OCI-LY1 (cell line): Measurements from ENCODE around the gene RHBDF2.
"Not testable (repeated sequence)": the region's sequence is repeated elsewhere in the genome, so short reads cannot be mapped to it uniquely, and the experiment has no call there.

ENCODE experiments used
- H2AFZ ChIP-seq: fragments of 200-600 bp; sonication (generic), shearing (Covaris generic); 2 replicates; pipeline ENCODE4 v1.6.0; 2014; ENCODE audit warnings: antibody characterized with exemption, mild to moderate bottlenecking, low read length
- H3F3A ChIP-seq: fragments of 200-600 bp; sonication (generic), shearing (Covaris generic); 2 replicates; pipeline ENCODE4 v1.6.0; 2014; ENCODE audit warnings: mild to moderate bottlenecking, antibody characterized with exemption, low read length, moderate library complexity; ENCODE audit not compliant: insufficient read depth
- H3K27ac ChIP-seq: fragments of 200-600 bp; sonication (generic); 2 replicates; pipeline ENCODE4 v1.5.1; 2014; ENCODE audit warnings: low read length, mixed run types, mild to moderate bottlenecking, low read depth; ENCODE audit not compliant: poor library complexity, severe bottlenecking
- H3K27me3 ChIP-seq: fragments of 200-600 bp; sonication (generic); 2 replicates; pipeline ENCODE4 v1.6.0; 2014; ENCODE audit warnings: antibody characterized with exemption, mild to moderate bottlenecking, low read length, moderate library complexity; ENCODE audit not compliant: insufficient read depth
- H3K36me3 ChIP-seq: fragments of 200-600 bp; sonication (generic); 2 replicates; pipeline ENCODE4 v1.6.1; 2014; ENCODE audit warnings: mild to moderate bottlenecking, antibody characterized with exemption, low read length, moderate library complexity, mixed read lengths; ENCODE audit not compliant: insufficient read depth
- H3K4me1 ChIP-seq: fragments of 200-600 bp; sonication (generic); 2 replicates; pipeline ENCODE4 v1.5.1; 2014; ENCODE audit warnings: mild to moderate bottlenecking, low read length, moderate library complexity; ENCODE audit not compliant: insufficient read depth, severe bottlenecking
- H3K4me2 ChIP-seq: fragments of 200-600 bp; sonication (generic), shearing (Covaris generic); 2 replicates; pipeline ENCODE4 v1.6.1; 2014; ENCODE audit warnings: low read length
- H3K4me3 ChIP-seq: fragments of 200-600 bp; sonication (generic); 2 replicates; pipeline ENCODE4 v1.5.1; 2014; ENCODE audit warnings: low read length, low read depth, mild to moderate bottlenecking, mixed read lengths; ENCODE audit not compliant: poor library complexity, severe bottlenecking
- H3K79me2 ChIP-seq: fragments of 200-600 bp; shearing (Covaris generic); 2 replicates; pipeline ENCODE4 v1.6.1; 2016; ENCODE audit warnings: mixed run types, low read length, mixed read lengths; ENCODE audit not compliant: insufficient read depth
- H3K9ac ChIP-seq: fragments of 200-600 bp; sonication (generic), shearing (Covaris generic); 2 replicates; pipeline ENCODE4 v1.6.1; 2014; ENCODE audit warnings: mild to moderate bottlenecking, low read length, mixed read lengths
- H3K9me2 ChIP-seq: fragments of 200-600 bp; sonication (generic), shearing (Covaris generic); 2 replicates; pipeline ENCODE4 v1.6.1; 2014; ENCODE audit warnings: low read depth, mild to moderate bottlenecking, low read length, mixed read lengths
- H3K9me3 ChIP-seq: fragments of 200-600 bp; shearing (Covaris generic); 2 replicates; pipeline ENCODE4 v1.6.1; 2014; ENCODE audit warnings: low read length, mixed read lengths
- H4K20me1 ChIP-seq: fragments of 200-600 bp; sonication (generic), shearing (Covaris generic); 2 replicates; pipeline ENCODE4 v1.6.0; 2016; ENCODE audit warnings: mild to moderate bottlenecking, low read length; ENCODE audit not compliant: insufficient read depth
- CTCF ChIP-seq: fragments of 200-600 bp; sonication (generic), shearing (Covaris generic); IDR thresholded peaks from 2 replicates; pipeline ENCODE4 v1.5.1; 2017; ENCODE audit warnings: mild to moderate bottlenecking, antibody characterized with exemption, low read length, moderate library complexity, mixed read lengths
- EZH2 ChIP-seq: fragments of 200-600 bp; sonication (generic), shearing (Covaris generic); IDR thresholded peaks from 2 replicates; pipeline ENCODE4 v1.8.0; 2017; ENCODE audit warnings: borderline replicate concordance, mixed run types, mild to moderate bottlenecking, antibody characterized with exemption, low read length, moderate library complexity, mixed read lengths

Gene RHBDF2

GRCh38 chr17:76535788-76536510 lies 34.7 kb upstream of the RHBDF2 start:
- no peak overlapping the region for H3K27ac ChIP-seq
- H3K4me3 ChIP-seq: no peak overlapping the region
- no peaks in the 10 kb centered on the region for H4K20me1 ChIP-seq
- no peak for TF ChIP-seq CTCF
- no peak for TF ChIP-seq EZH2
- H3K9me3 ChIP-seq: no peaks in the 10 kb centered on the region
- H3K27me3 ChIP-seq: no peaks in the 10 kb centered on the region; the same call in 1 of the 2 replicates
- peaks cover 6% of the 10 kb centered on the region for H3K4me1 ChIP-seq
- no peaks in the 10 kb centered on the region for H3K36me3 ChIP-seq
- no peaks in the 10 kb centered on the region for H3F3A ChIP-seq
- H3K9me2 ChIP-seq: no peaks in the 10 kb centered on the region
- no peaks in the 10 kb centered on the region for H3K79me2 ChIP-seq
- H3K4me2 ChIP-seq: no peak overlapping the region
- no peak overlapping the region for H3K9ac ChIP-seq
- H2AFZ ChIP-seq: no peak overlapping the region

- TF ChIP-seq EZH2: no peak
- TF ChIP-seq CTCF: no peak
- Histone ChIP-seq H3K79me2 (no peaks in the 10 kb centered on the region), H3K27me3 (no peaks in the 10 kb centered on the region; the same call in 1 of the 2 replicates), H3K27ac (no peak overlapping the region), H3K9me3 (no peaks in the 10 kb centered on the region), H3K9ac (no peak overlapping the region), H2AFZ (no peak overlapping the region), H3K36me3 (no peaks in the 10 kb centered on the region), H3K9me2 (no peaks in the 10 kb centered on the region), H4K20me1 (no peaks in the 10 kb centered on the region), H3K4me3 (no peak overlapping the region), H3K4me1 (peaks cover 14% of the 10 kb centered on the region), H3K4me2 (no peak overlapping the region), H3F3A (no peaks in the 10 kb centered on the region)
Measured at GRCh38 chr17:76534831-76535732, 33.9 kb upstream of the RHBDF2 start.

GRCh38 chr17:76533640-76534359 lies 32.6 kb upstream of the RHBDF2 start:
- H4K20me1 ChIP-seq, H3K9me3 ChIP-seq, H3K36me3 ChIP-seq, H2AFZ ChIP-seq, H3K79me2 ChIP-seq, H3K9ac ChIP-seq, H3K27me3 ChIP-seq, H3K4me2 ChIP-seq, H3K27ac ChIP-seq, H3F3A ChIP-seq, H3K4me3 ChIP-seq, H3K9me2 ChIP-seq: not testable (repeated sequence)
- peaks cover 27% of the 10 kb centered on the region for H3K4me1 ChIP-seq
